DMS 273 (cell line): ENCODE results near the gene TELO2.

Experiments used
- DNase-seq: peaks from one replicate; lab custom pipeline; 2025; ENCODE audit not compliant: unreplicated experiment; lab: John Stamatoyannopoulos, UW

TELO2 gene

DNA sequence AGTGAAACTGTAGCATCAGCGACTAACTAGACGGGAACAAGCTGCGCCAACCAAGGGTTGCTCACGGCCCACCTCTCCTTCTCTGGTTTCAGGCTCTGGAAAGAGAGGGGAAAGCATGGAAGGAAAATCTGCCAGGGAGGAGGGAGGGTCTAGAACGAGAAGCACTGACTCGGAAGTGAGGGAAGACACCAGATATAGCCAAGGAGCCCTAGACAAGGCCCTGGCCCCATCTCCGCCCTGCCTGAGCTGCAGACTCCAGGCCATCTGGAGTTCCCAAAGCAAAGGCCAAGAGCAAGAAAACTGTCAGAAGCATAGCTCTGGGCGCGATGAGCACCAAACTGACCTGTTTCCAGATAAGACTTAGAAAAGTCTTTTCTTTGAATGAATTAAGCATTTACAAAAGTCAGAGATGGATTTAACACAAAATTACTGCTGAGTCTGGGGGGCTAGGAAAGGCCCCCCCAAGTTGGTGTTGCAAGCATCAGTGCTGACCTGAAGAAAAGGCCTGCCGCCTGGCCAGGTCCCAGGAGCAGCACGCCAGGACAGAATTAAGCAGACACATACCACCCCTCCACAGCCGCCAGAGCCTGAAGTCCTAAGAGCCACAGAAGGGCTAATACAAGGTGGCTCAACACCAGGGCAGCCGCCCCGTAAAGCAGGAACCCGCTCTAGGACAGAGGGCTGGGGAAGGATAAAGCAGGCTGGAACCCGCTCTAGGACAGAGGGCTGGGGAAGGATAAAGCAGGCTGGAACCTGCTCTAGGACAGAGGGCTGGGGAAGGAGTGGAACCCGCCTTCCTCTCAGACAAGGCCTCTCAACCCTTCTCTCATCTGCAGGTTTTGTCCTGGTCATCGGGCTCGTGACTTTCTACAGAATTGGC, 61.0 kb downstream of the TELO2 start:
- no peak for DNase-seq

DNA sequence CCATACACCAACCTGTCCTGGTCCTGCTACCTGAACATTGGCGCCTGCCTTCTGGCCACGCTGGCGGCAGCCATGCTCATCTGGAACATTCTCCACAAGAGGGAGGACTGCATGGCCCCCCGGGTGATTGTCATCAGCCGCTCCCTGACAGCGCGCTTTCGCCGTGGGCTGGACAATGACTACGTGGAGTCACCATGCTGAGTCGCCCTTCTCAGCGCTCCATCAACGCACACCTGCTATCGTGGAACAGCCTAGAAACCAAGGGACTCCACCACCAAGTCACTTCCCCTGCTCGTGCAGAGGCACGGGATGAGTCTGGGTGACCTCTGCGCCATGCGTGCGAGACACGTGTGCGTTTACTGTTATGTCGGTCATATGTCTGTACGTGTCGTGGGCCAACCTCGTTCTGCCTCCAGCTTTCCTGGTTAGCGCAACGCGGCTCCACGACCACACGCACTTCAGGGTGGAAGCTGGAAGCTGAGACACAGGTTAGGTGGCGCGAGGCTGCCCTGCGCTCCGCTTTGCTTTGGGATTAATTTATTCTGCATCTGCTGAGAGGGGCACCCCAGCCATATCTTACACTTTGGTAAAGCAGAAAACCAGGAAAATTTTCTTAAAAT, 61.8 kb downstream of the TELO2 start:
- DNase-seq = no peak

DNA sequence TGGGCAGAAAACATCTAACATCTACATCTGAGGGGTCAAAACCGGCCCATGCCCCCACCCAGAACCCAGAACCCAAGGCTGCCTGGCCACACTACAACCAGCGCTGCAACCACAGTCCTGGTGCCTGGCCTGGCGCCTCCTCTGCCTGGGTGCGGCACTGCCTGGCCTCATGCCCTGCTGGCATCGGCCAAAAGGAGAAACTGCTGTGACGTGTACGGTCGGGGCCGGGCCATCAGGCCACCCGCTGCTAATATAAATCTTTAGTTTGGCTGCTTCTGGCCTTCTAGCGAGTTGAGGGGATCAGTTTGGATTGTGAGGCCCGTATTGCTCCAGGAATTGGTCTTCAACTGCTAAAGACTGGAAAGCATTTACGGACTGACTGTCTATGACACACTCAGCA, 63.1 kb downstream of the TELO2 start:
- DNase-seq = no peak

DNA sequence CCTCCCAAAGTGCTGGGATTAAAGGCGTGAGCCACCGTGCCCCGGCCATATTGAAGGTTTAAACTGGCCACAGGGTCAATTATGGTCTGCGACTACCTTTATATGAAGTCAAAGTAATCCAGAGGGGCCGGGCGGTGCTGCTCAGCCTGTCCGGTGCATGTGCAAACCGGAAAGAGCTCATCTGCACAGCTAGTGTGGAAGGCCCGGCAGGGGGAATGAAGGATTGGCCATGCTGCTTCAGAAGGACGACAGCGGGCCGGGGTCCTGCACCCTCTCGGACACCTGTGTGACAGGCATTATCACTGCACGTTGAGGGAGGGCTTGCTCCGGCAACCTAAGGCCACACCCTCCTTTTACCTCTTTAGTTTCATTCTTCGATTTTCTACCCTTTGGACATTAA, 63.9 kb downstream of the TELO2 start:
- no peak for DNase-seq

DNA sequence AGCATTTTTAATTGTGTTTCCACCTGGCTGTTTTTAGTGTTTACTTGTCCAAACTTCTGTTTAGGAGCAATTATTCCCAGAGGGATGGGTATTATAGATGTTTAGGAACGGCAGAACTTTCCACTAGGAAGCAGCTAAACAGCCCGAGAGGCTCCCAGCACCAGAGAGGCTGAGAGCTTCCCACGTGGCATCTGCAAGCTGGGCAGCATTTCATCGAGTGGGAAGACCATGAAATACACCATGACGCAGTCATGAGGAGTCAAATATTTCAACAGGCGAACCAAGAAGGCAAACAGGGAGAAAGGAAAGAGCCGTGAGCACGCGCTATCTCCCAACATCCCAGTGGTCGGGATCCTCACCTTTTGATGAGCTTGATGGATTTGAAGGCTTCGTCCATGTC, 64.4 kb downstream of the TELO2 start:
- no peak for DNase-seq

DNA sequence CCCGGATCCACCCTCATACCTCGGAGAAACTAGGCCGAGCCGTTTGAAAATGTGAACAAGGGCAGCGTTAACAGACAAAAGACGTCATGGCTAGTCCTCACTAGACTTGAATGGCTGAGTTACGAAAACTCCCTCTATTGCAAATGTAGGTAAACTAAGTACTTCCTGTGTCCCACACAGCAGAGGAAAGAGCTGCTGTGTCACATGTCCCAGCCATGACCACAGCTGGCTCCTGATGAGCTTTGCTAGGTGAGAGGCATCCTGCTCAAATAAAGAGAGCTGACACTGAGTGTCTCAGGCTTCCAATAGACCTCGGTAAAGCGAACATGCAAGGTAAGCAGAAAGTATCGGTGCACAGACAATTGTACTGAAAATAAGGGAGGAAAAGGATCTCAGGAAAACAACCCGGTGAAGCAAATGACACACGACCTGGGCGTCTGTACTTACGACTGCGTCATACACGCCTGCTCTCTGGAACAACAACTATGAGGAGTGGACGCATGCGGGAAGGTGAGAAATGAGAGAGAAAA, 66.4 kb downstream of the TELO2 start:
- DNase-seq = no peak
